HepG2 (cell line): Measurements from ENCODE around the gene TPRKB. TPM values are rescaled to one million over a fixed set of nuclear protein-coding genes. Genes with fewer than 3 reads are reported as not detected.

ENCODE experiments used
- ATAC-seq: fragments of 200-7000 bp; cut with Tn5 transposase; 3 replicates; pipeline ENCODE4 v1.9.1; 2020; ENCODE audit warnings: mild to moderate bottlenecking, moderate library complexity
- BruUV-seq: library from RNA; stranded (reverse); fragments of 400-500 nt; replicated peaks from 2 replicates; lab custom pipeline; 2021; lab: Mats Ljungman, UMichigan
- CTCF ChIA-PET: fragments of 300-600 bp; formaldehyde crosslinking; extraction: SDS; loops from one replicate; lab custom pipeline; 2021; ENCODE audit warnings: low total read pairs, inconsistent platforms, low intra/inter-chr PET ratio; lab: Yijun Ruan, JAX
- POLR2A ChIA-PET: fragments of 350-600 bp; sonication (Branson Sonifier 250); formaldehyde crosslinking; loops from one replicate; lab custom pipeline; 2020; ENCODE audit warnings: antibody characterized with exemption, inconsistent platforms; lab: Yijun Ruan, JAX
- DNase-seq: peaks from one replicate; pipeline ENCODE4 v3.0.0-alpha.2; 2015; ENCODE audit warnings: low spot score
- FAIRE-seq: peaks from 3 replicates; lab custom pipeline; 2011; peaks lifted over from hg19 to GRCh38; lab: Jason Lieb, UNC
- H2AFZ ChIP-seq: one replicate; pipeline ENCODE4 v1.6.1; 2011; ENCODE audit warnings: low read length, inconsistent platforms
- H3K27ac ChIP-seq: fragments of 300-600 bp; 3 replicates; pipeline ENCODE4 v1.8.0; 2011; ENCODE audit warnings: mixed run types, mild to moderate bottlenecking, mixed read lengths, low read length, inconsistent platforms; ENCODE audit not compliant: insufficient read depth; ENCODE audit errors: extremely low read length
- H3K27me3 ChIP-seq, 2 experiments: fragments of 200-600 bp in 1 of 2; 2 replicates in 1 of 2; 3 replicates in 1 of 2; pipeline versions ENCODE4 v1.6.0 to v1.8.0; 2011; ENCODE audit warnings: low read length in 2 of 2, mild to moderate bottlenecking in 2 of 2, moderate library complexity in 2 of 2, inconsistent platforms in 1 of 2; ENCODE audit not compliant: insufficient read depth in 2 of 2, control insufficient read depth in 1 of 2
- H3K36me3 ChIP-seq, 2 experiments: fragments of 200-600 bp in 1 of 2; replicated peaks in 1 of 2; 2 replicates in 1 of 2; 3 replicates in 1 of 2; pipeline versions ENCODE4 v1.5.1 to v1.8.0; 2011; ENCODE audit warnings: low read length in 2 of 2, inconsistent platforms in 1 of 2; ENCODE audit not compliant: insufficient read depth in 2 of 2, control insufficient read depth in 1 of 2
- H3K4me1 ChIP-seq: 2 replicates; pipeline ENCODE4 v1.5.1; 2012; ENCODE audit warnings: low read length, inconsistent platforms; ENCODE audit not compliant: insufficient read depth
- H3K4me2 ChIP-seq: 2 replicates; pipeline ENCODE4 v1.6.0; 2011; ENCODE audit warnings: low read depth, low read length, inconsistent platforms
- H3K4me3 ChIP-seq, 3 experiments: fragments of 200-600 bp in 1 of 3; sonication (generic), shearing (Covaris generic) in 1 of 3; replicated peaks in 1 of 3; 2 replicates each; pipeline ENCODE4 v1.5.1; 2011 to 2016; ENCODE audit warnings: low read length in 3 of 3, inconsistent platforms in 2 of 3, low read depth in 2 of 3, mild to moderate bottlenecking in 2 of 3, control low read depth in 1 of 3, mixed read lengths in 1 of 3; ENCODE audit not compliant: insufficient read depth in 1 of 3
- H3K79me2 ChIP-seq: one replicate; pipeline ENCODE4 v1.6.1; 2011; ENCODE audit warnings: low read length, inconsistent platforms; ENCODE audit not compliant: insufficient read depth
- H3K9ac ChIP-seq: 2 replicates; pipeline ENCODE4 v1.6.0; 2011; ENCODE audit warnings: mild to moderate bottlenecking, low read depth, low read length, inconsistent platforms; ENCODE audit not compliant: insufficient read depth
- H3K9me3 ChIP-seq: 2 replicates; pipeline ENCODE4 v1.5.1; 2012; ENCODE audit warnings: mild to moderate bottlenecking, low read length
- H4K20me1 ChIP-seq: 2 replicates; pipeline ENCODE4 v1.6.0; 2011; ENCODE audit warnings: inconsistent platforms, mild to moderate bottlenecking, low read length, moderate library complexity; ENCODE audit not compliant: insufficient read depth
- MAFF ChIP-seq: IDR thresholded peaks from 2 replicates; pipeline ENCODE4 v1.6.1; 2011; ENCODE audit warnings: low read depth, low read length, improper control_type of control experiment
- MXI1 ChIP-seq: IDR thresholded peaks from 3 replicates; pipeline ENCODE4 v1.6.1; 2012; ENCODE audit warnings: low read depth, low read length, inconsistent platforms, borderline replicate concordance
- SRSF4 ChIP-seq: fragments of 200-400 bp; formaldehyde crosslinking; IDR thresholded peaks from one replicate; pipeline ENCODE4 v1.6.1; 2018; ENCODE audit warnings: mild to moderate bottlenecking, low read depth, low read length, moderate library complexity; ENCODE audit not compliant: poor library complexity, severe bottlenecking
- WGBS: methylation state at CpG from one replicate; pipeline ENCODE4 v1.1.6; 2017; ENCODE audit warnings: low lambda C conversion rate; 5-methylcytosine and 5-hydroxymethylcytosine counted together
- in situ Hi-C: cut with HindIII; loops from 2 replicates; pipeline ENCODE4 v1.10.0; 2017; ENCODE audit warnings: low pct_unique_long_range_greater_than_20kb; ENCODE audit not compliant: extremely low pct_ligation_motif_present
- intact Hi-C: fragments of 100-400 bp; cut with micrococcal nuclease; formaldehyde crosslinking; loops from one replicate; pipeline ENCODE4 v1.10.0; 2022; ENCODE audit not compliant: unreplicated experiment
- polyA plus RNA-seq, 8 experiments: library from polyadenylated mRNA; depleted of rRNA in 3 of 8; stranded (reverse) in 7 of 8; unstranded in 1 of 8; fragments of >200 nt; fragmentation: Illumina TruSeq in 4 of 8; extraction: Trizol in 4 of 8; gene quantifications; 2 replicates each; pipeline versions ENCODE4 v1.2.1 to v1.2.3, GENCODE V29; 2011 to 2016; ENCODE audit warnings: low read depth in 4 of 8, missing spikeins in 1 of 8, mixed read lengths in 1 of 8; ENCODE audit not compliant: insufficient read depth in 1 of 8
- total RNA-seq, 5 experiments: library from RNA; depleted of rRNA; stranded (reverse); fragments of >200 nt; fragmentation: Illumina TruSeq; extraction: Trizol; gene quantifications; 2 replicates each; pipeline ENCODE4 v1.2.3, GENCODE V29; 2016; ENCODE audit warnings: low read depth in 1 of 5
- TF ChIP-seq, protein P1 (sequence below): sonication (generic); formaldehyde crosslinking; IDR thresholded peaks from 2 replicates; pipeline ENCODE4 v1.4.0; 2020; ENCODE audit warnings: low read depth, missing genetic modification reagents

Gene TPRKB
- total and polyA plus RNA-seq, 2 of the 13 experiments (the other 11 are each of a cell fraction or from before 2014, with no cell fraction given) = 32.0 to 58.0 TPM

DNA sequence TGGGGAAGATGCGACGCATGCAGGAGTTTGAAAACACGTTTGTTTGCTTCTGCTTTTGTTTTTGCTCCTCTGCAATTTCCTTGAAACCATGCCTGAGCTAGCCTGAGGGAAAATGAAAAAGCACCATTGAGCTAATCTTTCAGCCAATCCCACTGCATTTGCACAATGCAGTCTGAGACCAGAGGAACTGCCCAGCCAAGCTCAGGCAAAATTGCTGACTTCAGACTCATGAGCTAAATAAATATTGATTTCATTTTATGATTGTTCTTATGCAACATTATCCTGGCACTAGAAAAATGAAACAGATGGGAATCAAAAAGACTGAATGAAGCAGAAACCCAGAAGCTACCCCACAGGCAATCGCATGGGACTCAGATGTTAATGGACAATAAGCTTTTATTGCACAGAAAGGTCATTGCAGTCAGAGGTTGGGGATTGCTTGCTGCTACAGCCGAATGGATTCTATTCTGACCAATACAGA, 37.0 kb downstream of the TPRKB start:
- FAIRE-seq (no peak), DNase-seq (no peak), ATAC-seq (no peak)
- peaks cover 0 to 16% of the 10 kb centered on the region in 2 experiments; a peak in 2 of 5 replicates for H3K27me3 ChIP-seq
- H4K20me1 ChIP-seq = no peaks in the 10 kb centered on the region
- WGBS = 32% methylated on average over 5 of the region's 5 CpGs
- ChIA-PET CTCF (no interaction called here), POLR2A (no interaction called here)
- intact Hi-C loops (no loop called here), in situ Hi-C loops (loop anchor here (5.0 kb wide), 1 partner anchor 58 kb away; the partner anchor contains the start of gene NAT8)
- no peak overlapping the region for H3K4me3 ChIP-seq
- H3K4me1 ChIP-seq = peaks cover 22% of the 10 kb centered on the region
- no peak overlapping the region for H2AFZ ChIP-seq
- no peak overlapping the region for H3K27ac ChIP-seq
- no peaks in the 10 kb centered on the region for H3K36me3 ChIP-seq
- no TSS peak for BruUV-seq
- TF ChIP-seq MAFF (0 out of 2 replicates have a peak, but pooled peaks have one; percentile 24), MXI1 (no peak), SRSF4 (no peak)
- TF ChIP-seq, protein P1, sequence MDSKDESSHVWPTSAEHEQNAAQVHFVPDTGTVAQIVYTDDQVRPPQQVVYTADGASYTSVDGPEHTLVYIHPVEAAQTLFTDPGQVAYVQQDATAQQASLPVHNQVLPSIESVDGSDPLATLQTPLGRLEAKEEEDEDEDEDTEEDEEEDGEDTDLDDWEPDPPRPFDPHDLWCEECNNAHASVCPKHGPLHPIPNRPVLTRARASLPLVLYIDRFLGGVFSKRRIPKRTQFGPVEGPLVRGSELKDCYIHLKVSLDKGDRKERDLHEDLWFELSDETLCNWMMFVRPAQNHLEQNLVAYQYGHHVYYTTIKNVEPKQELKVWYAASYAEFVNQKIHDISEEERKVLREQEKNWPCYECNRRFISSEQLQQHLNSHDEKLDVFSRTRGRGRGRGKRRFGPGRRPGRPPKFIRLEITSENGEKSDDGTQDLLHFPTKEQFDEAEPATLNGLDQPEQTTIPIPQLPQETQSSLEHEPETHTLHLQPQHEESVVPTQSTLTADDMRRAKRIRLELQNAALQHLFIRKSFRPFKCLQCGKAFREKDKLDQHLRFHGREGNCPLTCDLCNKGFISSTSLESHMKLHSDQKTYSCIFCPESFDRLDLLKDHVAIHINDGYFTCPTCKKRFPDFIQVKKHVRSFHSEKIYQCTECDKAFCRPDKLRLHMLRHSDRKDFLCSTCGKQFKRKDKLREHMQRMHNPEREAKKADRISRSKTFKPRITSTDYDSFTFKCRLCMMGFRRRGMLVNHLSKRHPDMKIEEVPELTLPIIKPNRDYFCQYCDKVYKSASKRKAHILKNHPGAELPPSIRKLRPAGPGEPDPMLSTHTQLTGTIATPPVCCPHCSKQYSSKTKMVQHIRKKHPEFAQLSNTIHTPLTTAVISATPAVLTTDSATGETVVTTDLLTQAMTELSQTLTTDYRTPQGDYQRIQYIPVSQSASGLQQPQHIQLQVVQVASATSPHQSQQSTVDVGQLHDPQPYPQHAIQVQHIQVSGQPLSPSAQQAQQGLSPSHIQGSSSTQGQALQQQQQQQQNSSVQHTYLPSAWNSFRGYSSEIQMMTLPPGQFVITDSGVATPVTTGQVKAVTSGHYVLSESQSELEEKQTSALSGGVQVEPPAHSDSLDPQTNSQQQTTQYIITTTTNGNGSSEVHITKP (CRISPR knock-in tag) = no peak
- no peak overlapping the region for H3K4me2 ChIP-seq
- H3K9me3 ChIP-seq = peaks cover 8% of the 10 kb centered on the region; the same call in 1 of the 2 replicates
- H3K79me2 ChIP-seq = no peaks in the 10 kb centered on the region
- no peak overlapping the region for H3K9ac ChIP-seq
